Large intestine (tissue), 3 donors: Measurements from ENCODE around the gene PDE8A. TPM values are rescaled to one million over a fixed set of nuclear protein-coding genes. Genes with fewer than 3 reads are reported as not detected.
A peak's percentile ranks its signal among the peaks of the same experiment; 100 is the strongest.
"Not testable (repeated sequence)": the region's sequence is repeated elsewhere in the genome, so short reads cannot be mapped to it uniquely, and the experiment has no call there.

ENCODE experiments used
- DNase-seq, 2 donors: peaks; one replicate each; pipeline versions ENCODE4 v3.0.0 to v3.0.0-alpha.2; 2013
- H3K27ac ChIP-seq: one replicate; pipeline ENCODE4 v1.5.1; 2013; ENCODE audit warnings: low read length
- H3K27me3 ChIP-seq: 2 replicates; pipeline ENCODE4 v1.6.1; 2013; ENCODE audit warnings: low read length; ENCODE audit not compliant: control insufficient read depth, insufficient read depth
- H3K36me3 ChIP-seq: 2 replicates; pipeline ENCODE4 v1.6.1; 2013; ENCODE audit warnings: low read length; ENCODE audit not compliant: control insufficient read depth, insufficient read depth
- H3K4me1 ChIP-seq: one replicate; pipeline ENCODE4 v1.6.1; 2013; ENCODE audit warnings: low read length; ENCODE audit not compliant: control insufficient read depth, insufficient read depth
- H3K4me3 ChIP-seq: one replicate; pipeline ENCODE4 v1.5.1; 2013; ENCODE audit warnings: low read length
- H3K9me3 ChIP-seq: one replicate; pipeline ENCODE4 v1.6.1; 2013; ENCODE audit warnings: mild to moderate bottlenecking, low read depth, low read length, moderate library complexity; ENCODE audit not compliant: control insufficient read depth
- WGBS: methylation state at CpG from one replicate; pipeline ENCODE4 v1.1.5; 2013; ENCODE audit warnings: low lambda C conversion rate; ENCODE audit not compliant: insufficient coverage; 5-methylcytosine and 5-hydroxymethylcytosine counted together
- polyA plus RNA-seq: library from polyadenylated mRNA; unstranded; fragments of 120-200 nt; gene quantifications from one replicate; pipeline ENCODE4 v1.2.1, GENCODE V29; 2013

PDE8A gene
- polyA plus RNA-seq, 1 donor, result 58.2 TPM

DNA sequence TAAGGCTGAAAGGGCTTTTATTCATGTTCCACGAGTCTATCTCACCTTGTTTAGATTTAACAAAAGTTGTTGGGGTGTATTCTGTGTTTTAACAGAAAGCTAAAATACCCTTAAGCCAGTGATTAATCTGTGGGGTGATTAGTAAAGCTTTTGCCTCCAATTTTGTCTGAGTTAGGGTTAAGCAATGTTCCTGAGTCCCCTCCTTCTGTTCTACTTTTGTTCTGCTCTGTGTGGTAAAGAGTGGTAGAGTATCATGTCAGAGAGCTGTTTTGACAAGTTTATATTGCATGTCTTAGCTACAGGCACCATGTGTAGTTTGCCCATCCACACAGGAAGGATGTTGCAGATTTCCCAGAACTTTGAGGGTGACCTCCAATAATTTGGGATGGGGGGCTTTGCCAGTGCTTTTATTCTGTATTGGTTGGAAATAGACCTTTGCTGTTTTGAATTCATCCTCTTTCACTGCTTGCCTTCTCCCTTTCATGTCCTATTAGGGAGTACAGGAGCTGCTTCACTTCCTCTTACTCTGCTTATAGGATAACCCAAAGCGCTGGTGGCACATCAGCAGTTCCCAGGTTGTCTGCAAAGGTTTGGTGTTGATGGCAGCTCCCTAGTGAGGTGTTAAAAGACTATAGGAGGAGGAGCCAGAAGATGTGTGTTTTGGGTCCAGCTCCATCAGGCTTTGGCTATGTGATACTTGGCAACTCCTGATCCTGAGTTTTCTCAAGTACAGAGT lies 7.4 kb downstream of the PDE8A start:
- Histone ChIP-seq H3K4me1 (peaks cover 15% of the 10 kb centered on the region), H3K27me3 (no peaks in the 10 kb centered on the region), H3K9me3 (no peaks in the 10 kb centered on the region), H3K36me3 (no peaks in the 10 kb centered on the region), H3K4me3 (no peak overlapping the region), H3K27ac (no peak overlapping the region)
- no CpG with 5 or more reads among the region's 2 CpGs for WGBS
- no peak for DNase-seq

DNA sequence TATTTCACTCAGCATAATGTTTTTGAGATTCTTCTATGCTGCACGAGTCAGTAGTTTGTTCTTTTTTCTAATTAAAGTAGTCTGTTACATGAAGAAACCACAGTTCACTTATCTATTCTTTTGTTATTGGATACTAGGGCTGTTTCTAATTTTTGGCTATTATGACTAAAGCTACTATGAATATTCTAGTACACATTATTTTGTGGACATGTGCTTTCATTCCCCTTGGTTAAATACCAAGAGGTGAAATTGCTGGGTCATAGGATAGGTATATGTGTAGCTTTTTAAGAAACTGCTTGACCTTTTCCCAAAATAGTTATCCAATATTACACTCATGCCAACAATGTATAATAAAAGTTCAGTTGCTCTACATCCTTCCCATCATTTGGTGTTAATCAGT lies 8.9 kb downstream of the PDE8A start:
- Histone ChIP-seq H3K27me3 (no peaks in the 10 kb centered on the region), H3K9me3 (no peaks in the 10 kb centered on the region), H3K36me3 (no peaks in the 10 kb centered on the region), H3K4me1 (peaks cover 5% of the 10 kb centered on the region), H3K4me3 (no peak overlapping the region), H3K27ac (no peak overlapping the region)
- no peak for DNase-seq
- WGBS, result 100% methylated on average over 1 of the region's 1 CpG

DNA sequence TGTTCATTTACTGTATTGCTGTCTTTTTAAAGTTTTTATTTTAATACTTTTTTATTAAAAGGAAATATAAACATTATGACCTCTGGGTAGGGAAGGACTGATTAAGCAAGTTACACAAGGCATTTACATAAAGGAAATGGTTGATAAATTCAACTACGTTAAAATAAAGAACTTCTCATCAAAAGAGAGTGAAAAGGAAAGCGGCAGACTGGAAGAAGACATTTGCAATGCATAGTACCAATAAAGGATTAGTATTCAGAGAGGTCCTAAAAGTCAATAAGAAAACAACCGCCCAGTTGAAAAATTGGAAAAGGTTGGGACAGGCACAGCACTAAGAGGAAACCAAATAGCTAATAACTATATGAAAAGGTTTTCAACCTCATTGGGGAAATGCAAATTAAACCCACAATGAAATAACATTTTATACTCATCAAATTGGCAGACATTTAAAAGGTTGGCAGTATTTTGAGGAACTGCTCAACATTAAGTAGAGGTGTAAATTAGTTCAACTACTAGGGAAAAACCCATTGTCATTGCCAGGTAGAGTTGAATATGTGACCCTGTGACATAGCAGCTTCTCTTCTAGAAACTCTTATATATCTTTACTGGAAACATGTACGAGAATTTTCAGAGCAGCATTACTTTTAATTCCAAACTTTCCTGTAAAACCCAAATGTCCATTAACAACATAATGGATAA lies 9.5 kb downstream of the PDE8A start:
- H3K4me3 ChIP-seq, result no peak overlapping the region
- no peaks in the 10 kb centered on the region for H3K9me3 ChIP-seq
- DNase-seq, result no peak
- no peaks in the 10 kb centered on the region for H3K27me3 ChIP-seq
- no peak overlapping the region for H3K27ac ChIP-seq
- no peaks in the 10 kb centered on the region for H3K4me1 ChIP-seq
- WGBS, result 100% methylated on average over 4 of the region's 4 CpGs
- no peaks in the 10 kb centered on the region for H3K36me3 ChIP-seq

DNA sequence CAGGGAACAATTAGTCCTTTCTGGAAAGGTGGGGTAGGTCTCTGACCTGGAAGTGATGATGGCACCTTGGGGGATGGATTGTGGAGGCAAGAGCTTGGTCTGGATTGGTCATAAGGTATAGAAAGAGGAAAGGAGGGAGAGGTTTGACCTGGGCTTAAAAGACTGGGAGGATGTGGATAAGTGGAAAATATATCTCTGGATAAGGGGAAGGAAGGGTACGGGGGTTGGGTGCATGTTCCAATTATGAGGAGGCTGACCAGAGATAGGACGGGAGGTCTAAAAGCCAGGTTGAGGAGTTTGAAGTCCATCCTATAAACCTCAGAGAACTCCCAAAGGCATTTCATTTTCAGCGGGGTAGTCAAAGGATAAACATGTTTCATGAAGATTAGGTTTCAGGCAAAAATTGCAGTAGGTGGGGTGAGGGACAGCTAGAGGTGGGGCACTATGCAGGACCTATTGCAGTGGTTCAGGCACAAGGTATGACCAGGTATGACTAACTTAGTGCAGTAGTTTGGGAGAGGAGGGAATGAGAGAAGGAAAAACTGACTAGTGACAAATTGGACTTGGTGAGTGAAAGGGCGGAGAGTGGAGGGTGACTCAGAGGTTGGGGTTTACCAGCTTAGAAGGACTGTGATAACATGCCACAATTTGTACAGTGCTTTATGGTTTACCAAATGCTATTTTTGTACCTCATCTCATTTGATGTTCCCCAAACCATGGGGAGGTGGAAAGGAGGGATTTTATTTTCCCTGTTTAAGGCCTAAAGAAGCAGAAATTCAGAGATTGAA lies 10.7 kb downstream of the PDE8A start:
- 67% methylated on average over 1 of the region's 4 CpGs for WGBS
- Histone ChIP-seq H3K4me1 (no peaks in the 10 kb centered on the region), H3K36me3 (no peaks in the 10 kb centered on the region), H3K4me3 (no peak overlapping the region), H3K27ac (no peak overlapping the region), H3K9me3 (no peaks in the 10 kb centered on the region), H3K27me3 (no peaks in the 10 kb centered on the region)
- peak; percentile 33 to 63 for DNase-seq

DNA sequence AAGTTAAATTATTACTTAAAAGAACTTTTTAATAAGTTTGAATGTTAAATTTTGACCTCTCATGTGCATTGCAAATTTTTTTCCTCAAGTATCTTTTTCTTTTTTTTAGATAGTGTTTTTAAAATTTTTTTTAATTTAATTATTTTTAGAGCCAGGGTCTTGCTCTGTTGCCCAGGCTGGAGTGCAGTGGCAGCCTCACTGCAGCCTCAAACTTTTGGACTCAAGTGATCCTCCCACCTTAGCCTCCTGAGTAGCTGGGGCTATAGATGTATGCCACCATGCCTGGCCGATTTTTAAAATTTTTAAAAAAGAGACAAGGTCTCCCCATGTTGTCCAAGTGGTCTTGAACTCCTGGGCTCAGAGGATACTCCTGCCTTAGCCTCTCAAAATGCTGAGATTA lies 14.4 kb downstream of the PDE8A start:
- Histone ChIP-seq H3K4me1 (peaks cover 7% of the 10 kb centered on the region), H3K27me3 (no peaks in the 10 kb centered on the region), H3K9me3 (no peaks in the 10 kb centered on the region), H3K4me3 (no peak overlapping the region), H3K36me3 (no peaks in the 10 kb centered on the region), H3K27ac (no peak overlapping the region)
- DNase-seq, result no peak
- no CpG with 5 or more reads among the region's 1 CpG for WGBS

DNA sequence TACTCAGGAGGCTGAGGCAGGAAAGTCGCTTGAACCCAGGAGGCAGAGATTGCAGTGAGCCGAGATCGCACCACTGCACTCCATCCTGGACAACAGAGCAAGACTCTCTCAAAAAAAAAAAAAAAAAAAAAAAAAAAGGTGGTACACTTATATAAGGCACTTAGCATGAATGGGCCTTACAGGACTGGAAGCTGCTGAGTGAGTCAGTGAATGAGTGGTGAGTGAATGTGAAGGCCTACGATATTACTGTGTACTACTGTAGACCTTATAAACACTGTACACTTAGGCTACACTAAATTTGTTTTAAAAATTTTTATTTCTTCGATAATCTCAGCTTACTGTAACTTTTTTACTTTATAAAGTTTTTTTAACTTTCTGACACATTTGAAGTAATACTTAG lies 15.1 kb downstream of the PDE8A start:
- H3K9me3 ChIP-seq, H3K27me3 ChIP-seq, H3K36me3 ChIP-seq, DNase-seq, H3K4me1 ChIP-seq, H3K4me3 ChIP-seq, H3K27ac ChIP-seq: not testable (repeated sequence)
- WGBS, result 100% methylated on average over 1 of the region's 5 CpGs

DNA sequence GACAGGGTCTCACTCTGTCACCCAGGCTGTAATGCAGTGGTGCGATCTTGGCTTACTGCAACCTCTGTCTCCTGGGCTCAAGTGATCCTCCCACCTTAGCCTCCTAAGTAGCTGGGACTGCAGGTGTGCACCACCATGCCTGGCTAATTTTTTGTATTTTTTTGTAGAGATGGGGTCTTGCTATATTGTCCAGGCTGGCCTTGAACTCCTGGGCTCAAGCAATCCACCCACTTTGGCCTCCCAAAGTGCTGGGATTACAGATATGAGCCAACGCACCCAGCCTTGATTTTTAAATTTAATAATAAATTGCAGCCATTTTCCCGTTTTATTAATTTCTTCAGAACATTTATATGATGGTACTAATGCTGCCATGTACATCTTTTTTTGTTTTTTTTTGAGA lies 15.6 kb downstream of the PDE8A start:
- DNase-seq, H3K36me3 ChIP-seq, H3K9me3 ChIP-seq, H3K4me1 ChIP-seq, H3K4me3 ChIP-seq, H3K27me3 ChIP-seq, H3K27ac ChIP-seq: not testable (repeated sequence)
- WGBS, result 100% methylated on average over 2 of the region's 3 CpGs

DNA sequence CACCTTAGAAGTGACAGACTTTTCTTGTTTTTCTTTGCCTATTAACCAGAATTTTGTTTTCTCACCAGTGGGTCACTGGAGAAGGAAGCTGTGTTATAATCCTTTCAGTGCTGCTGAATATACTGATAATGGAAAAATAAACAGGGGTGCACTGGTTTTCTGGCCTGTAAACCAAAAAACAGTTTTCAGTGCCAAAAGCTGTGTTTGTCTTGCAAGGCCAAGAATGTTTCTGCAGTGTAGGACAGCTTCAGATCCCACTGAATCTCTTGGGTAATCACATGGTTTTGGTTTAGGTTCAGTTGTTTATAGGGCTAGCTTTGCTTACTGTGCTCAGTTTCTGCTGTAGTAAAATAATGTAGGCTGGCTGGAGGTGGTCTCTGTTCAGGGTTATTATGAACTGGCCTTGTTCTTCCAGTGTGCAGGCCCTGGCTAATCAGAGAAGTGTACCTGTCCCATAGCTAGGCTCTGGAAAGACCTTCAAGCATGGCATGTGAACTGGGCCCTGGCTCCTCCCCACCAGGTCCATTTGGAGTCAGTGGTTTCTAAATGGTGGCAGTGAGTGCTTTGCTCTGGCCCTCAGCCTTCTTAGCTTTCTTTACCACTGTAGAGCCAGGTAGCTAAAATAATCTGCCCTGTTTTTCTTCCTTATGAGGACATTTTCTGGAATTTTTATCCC lies 18.7 kb downstream of the PDE8A start:
- no peak for DNase-seq
- H3K27me3 ChIP-seq, result no peaks in the 10 kb centered on the region
- H3K36me3 ChIP-seq, result no peaks in the 10 kb centered on the region
- no peak overlapping the region for H3K4me3 ChIP-seq
- H3K4me1 ChIP-seq, result peaks cover 7% of the 10 kb centered on the region
- H3K27ac ChIP-seq, result peak overlapping the region; percentile 25
- no peaks in the 10 kb centered on the region for H3K9me3 ChIP-seq

DNA sequence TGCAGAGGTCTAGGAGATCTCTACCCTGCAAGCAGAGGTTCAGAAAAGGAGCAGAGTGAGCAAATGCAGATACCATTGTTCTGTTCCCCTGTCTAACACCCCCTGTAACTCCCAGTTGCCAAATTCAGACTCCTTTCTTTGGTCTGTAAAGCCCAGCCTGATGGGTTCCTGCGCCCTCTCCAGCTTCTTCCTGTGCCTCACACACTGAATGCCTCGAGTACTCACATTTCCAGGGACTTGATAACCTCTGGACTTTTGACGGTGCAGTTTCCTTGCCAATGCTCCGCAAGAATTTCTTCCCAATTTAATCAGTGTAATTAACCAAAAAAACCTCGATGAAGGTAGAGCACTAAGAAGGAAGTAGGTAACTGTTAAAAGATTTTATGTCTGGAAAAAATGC lies 19.3 kb downstream of the PDE8A start:
- H3K4me1 ChIP-seq, result peaks cover 9% of the 10 kb centered on the region
- 27% methylated on average over 3 of the region's 5 CpGs for WGBS

DNA sequence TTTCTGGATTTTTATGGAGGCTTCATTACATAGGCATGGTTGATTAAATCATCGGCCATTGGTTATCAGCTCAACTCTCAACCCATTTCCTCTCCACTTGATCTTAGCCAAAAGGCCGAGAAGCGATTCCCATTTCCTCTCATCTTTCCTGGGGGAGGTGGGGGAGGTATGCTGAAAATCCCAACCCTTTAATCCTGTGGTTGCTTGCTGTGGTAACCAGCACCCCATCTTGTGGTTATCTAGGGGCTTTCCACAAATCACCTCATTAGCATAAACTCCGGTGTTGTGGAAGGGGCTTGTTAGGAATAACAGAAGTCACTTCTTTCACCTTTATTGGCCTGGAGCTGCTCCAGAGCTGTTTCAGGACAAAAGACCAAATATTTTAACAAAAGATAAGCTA lies 20.9 kb downstream of the PDE8A start:
- Histone ChIP-seq H3K27me3 (no peaks in the 10 kb centered on the region), H3K27ac (no peak overlapping the region), H3K4me1 (peaks cover 21% of the 10 kb centered on the region), H3K4me3 (no peak overlapping the region), H3K36me3 (no peaks in the 10 kb centered on the region), H3K9me3 (no peaks in the 10 kb centered on the region)
- no peak for DNase-seq
- WGBS, result no CpG with 5 or more reads among the region's 4 CpGs

More for the DNA sequence above, 19.3 kb downstream of the PDE8A start:
- peak in 1 of 2 donors; percentile 55 for DNase-seq
- Histone ChIP-seq H3K27ac (peak overlapping the region; percentile 25), H3K36me3 (no peaks in the 10 kb centered on the region), H3K4me3 (no peak overlapping the region), H3K9me3 (no peaks in the 10 kb centered on the region), H3K27me3 (no peaks in the 10 kb centered on the region)
